Left cardiac atrium (tissue), 4 donors: ENCODE data around the gene MAGIX. TPM values are rescaled to one million over a fixed set of nuclear protein-coding genes. Genes with fewer than 3 reads are reported as not detected.
A peak's percentile ranks its signal among the peaks of the same experiment; 100 is the strongest.
"Not testable (repeated sequence)": the region's sequence is repeated elsewhere in the genome, so short reads cannot be mapped to it uniquely, and the experiment has no call there.

Experiments used
- ATAC-seq, 2 donors: fragments of 200-7000 bp; cut with Tn5 transposase; one replicate each; pipeline ENCODE4 v1.9.1; 2020; ENCODE audit warnings: mild to moderate bottlenecking in 2 of 2, moderate library complexity in 2 of 2
- DNase-seq: peaks from one replicate; pipeline ENCODE4 v3.0.0-alpha.2; 2020
- intact Hi-C, 2 donors: fragments of 100-400 bp; cut with DNase I; formaldehyde crosslinking; loops; one replicate each; pipeline versions ENCODE4 v1.14.1 to v1.15.1; 2022 to 2023
- long read RNA-seq: library from polyadenylated mRNA; unstranded; transcript quantifications from one replicate; pipeline ENCODE4 v2.0.0, GENCODE V29; 2021
- total RNA-seq, 2 donors: library from RNA; stranded (reverse); fragmentation: NEBNext Ultra II Directional; extraction: Animal tissue kit (Norgen Biotek cat#: 25700); gene quantifications; one replicate each; pipeline ENCODE4 v1.2.1, GENCODE V29; 2021
- donor health status: DM: no; HTN: yes; CAD: no.
- donor health status: DM: no; HTN: yes; CAD: no; lungs with severe emphysema.
- donor health status: DM: yes; HTN: yes; CAD: no.
- donor health status: Dilated cardiomyopathy.

MAGIX gene
- total RNA-seq = 1 to 10 TPM; 7.7 to 7.9 TPM
- long read RNA-seq, partial matches to known transcripts = 2 of 11 reads
- long read RNA-seq, other reads (novel, unspliced or antisense) = 5 of 11 reads

GRCh38 chrX:49162620-49163019 is at the start of gene MAGIX:
MAGIX (plus strand) TSS chrX:49162758; CDS start chrX:49162890, 132 bp downstream.
- intact Hi-C loops = no loop called here
- DNase-seq (peak; percentile 24), ATAC-seq (no peak)

- intact Hi-C loops = no loop called here
- DNase-seq (no peak), ATAC-seq (no peak)
Observed at GRCh38 chrX:49116076-49116475, 46.5 kb upstream of the MAGIX start.

- intact Hi-C loops = no loop called here
- ATAC-seq (no peak), DNase-seq (no peak)
Observed at GRCh38 chrX:49116716-49117115, 45.8 kb upstream of the MAGIX start.

GRCh38 chrX:49117581-49117980 is 45.0 kb upstream of the MAGIX start:
- no peak for DNase-seq
- no peak for ATAC-seq
- intact Hi-C loops = no loop called here

- DNase-seq = no peak
- no peak for ATAC-seq
- intact Hi-C loops = no loop called here
Observed at GRCh38 chrX:49120091-49120490, 42.5 kb upstream of the MAGIX start.

- DNase-seq (no peak), ATAC-seq (no peak)
- intact Hi-C loops = no loop called here
Observed at GRCh38 chrX:49122499-49122898, 40.1 kb upstream of the MAGIX start.

GRCh38 chrX:49127742-49128258 is 34.8 kb upstream of the MAGIX start:
- DNase-seq, intact Hi-C loops, ATAC-seq: not testable (repeated sequence)

GRCh38 chrX:49129427-49129826 is 33.1 kb upstream of the MAGIX start:
- DNase-seq = no peak
- intact Hi-C loops = no loop called here
- no peak for ATAC-seq

- DNase-seq, ATAC-seq, intact Hi-C loops: not testable (repeated sequence)
Observed at GRCh38 chrX:49132275-49132674, 30.3 kb upstream of the MAGIX start.

GRCh38 chrX:49133759-49134158 is 28.8 kb upstream of the MAGIX start:
- intact Hi-C loops = no loop called here
- DNase-seq = no peak
- no peak for ATAC-seq

GRCh38 chrX:49137492-49137891 is 25.1 kb upstream of the MAGIX start:
- intact Hi-C loops = no loop called here
- ATAC-seq (no peak), DNase-seq (no peak)

- DNase-seq = no peak
- ATAC-seq = no peak
- intact Hi-C loops = no loop called here
Observed at GRCh38 chrX:49139713-49140112, 22.8 kb upstream of the MAGIX start.

- not testable (repeated sequence) for ATAC-seq
Observed at GRCh38 chrX:49142264-49142663, 20.3 kb upstream of the MAGIX start.

GRCh38 chrX:49143154-49143553 is 19.4 kb upstream of the MAGIX start:
- ATAC-seq, DNase-seq, intact Hi-C loops: not testable (repeated sequence)

More at GRCh38 chrX:49142264-49142663, 20.3 kb upstream of the MAGIX start:
- DNase-seq, intact Hi-C loops: not testable (repeated sequence)

GRCh38 chrX:49147282-49147681 is 15.3 kb upstream of the MAGIX start:
- DNase-seq (no peak), ATAC-seq (no peak)
- intact Hi-C loops = no loop called here

GRCh38 chrX:49147936-49148335 is 14.6 kb upstream of the MAGIX start:
- ATAC-seq (no peak), DNase-seq (no peak)
- intact Hi-C loops = no loop called here

- intact Hi-C loops, ATAC-seq, DNase-seq: not testable (repeated sequence)
Observed at GRCh38 chrX:49148390-49149100, 14.0 kb upstream of the MAGIX start.

GRCh38 chrX:49149291-49149690 is 13.3 kb upstream of the MAGIX start:
- ATAC-seq, intact Hi-C loops, DNase-seq: not testable (repeated sequence)

GRCh38 chrX:49153467-49153866 is 9.1 kb upstream of the MAGIX start:
- ATAC-seq (no peak), DNase-seq (no peak)
- intact Hi-C loops = loop anchor here in 1 of 2 donors (10.0 kb wide), 1 partner anchor 121 kb away; no protein-coding TSS in a partner anchor

- ATAC-seq = peak; percentile 7 to 62
- intact Hi-C loops = loop anchor here in 1 of 2 donors (10.0 kb wide), 1 partner anchor 119 kb away; no protein-coding TSS in a partner anchor
- peak; percentile 50 for DNase-seq
Observed at GRCh38 chrX:49155243-49155899, 7.2 kb upstream of the MAGIX start.
